AG09319 (cell line): ENCODE results near the gene FBXO17.

Experiments
- DNase-seq: peaks from one replicate; pipeline ENCODE4 v3.0.0-alpha.2; 2010; ENCODE audit warnings: low read depth; ENCODE audit errors: extremely low read depth
- CTCF ChIP-seq: IDR thresholded peaks from 2 replicates; pipeline ENCODE4 v1.5.1; 2011; ENCODE audit warnings: low read depth, mild to moderate bottlenecking, inconsistent platforms, low read length, moderate library complexity

The FBXO17 gene

DNA sequence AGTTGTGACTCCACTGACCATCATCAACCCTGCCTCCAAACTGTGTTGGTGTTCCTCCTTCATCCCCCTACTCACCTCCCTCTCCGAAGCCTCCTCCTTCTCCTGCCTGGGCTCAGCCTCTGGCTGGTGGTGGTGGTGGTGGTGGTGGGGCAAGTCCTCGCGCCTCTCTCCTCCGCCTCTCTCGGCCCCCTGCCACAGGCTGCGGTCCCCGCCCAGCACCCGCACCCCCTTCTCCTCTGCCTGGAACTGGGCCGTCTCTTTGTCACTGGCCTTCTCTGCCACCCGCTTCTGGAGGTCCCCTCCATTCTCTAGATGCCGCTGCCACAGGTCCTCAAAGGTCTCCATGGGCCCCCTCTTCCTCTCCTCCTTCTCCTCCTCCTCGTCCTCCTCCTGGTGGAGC lies 65.1 kb downstream of the FBXO17 start:
- TF ChIP-seq CTCF = no peak
- DNase-seq = no peak

- TF ChIP-seq CTCF = no peak
Measured at GRCh38 chr19:38908911-38909310, 66.6 kb downstream of the FBXO17 start.

GRCh38 chr19:38907670-38908069 lies 67.9 kb downstream of the FBXO17 start:
- TF ChIP-seq CTCF = no peak
- DNase-seq = no peak

More at GRCh38 chr19:38908911-38909310, 66.6 kb downstream of the FBXO17 start:
- DNase-seq = no peak

DNA sequence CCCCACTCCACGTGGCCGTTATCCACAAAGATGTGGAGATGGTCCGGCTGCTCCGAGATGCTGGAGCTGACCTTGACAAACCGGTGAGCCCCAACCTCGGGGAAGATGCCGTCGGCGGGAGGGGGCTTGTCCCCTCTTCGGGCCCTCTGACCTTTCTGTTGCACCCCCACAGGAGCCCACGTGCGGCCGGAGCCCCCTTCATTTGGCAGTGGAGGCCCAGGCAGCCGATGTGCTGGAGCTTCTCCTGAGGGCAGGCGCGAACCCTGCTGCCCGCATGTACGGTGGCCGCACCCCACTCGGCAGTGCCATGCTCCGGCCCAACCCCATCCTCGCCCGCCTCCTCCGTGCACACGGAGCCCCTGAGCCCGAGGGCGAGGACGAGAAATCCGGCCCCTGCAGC lies 68.3 kb downstream of the FBXO17 start:
- TF ChIP-seq CTCF = no peak
- DNase-seq = no peak

GRCh38 chr19:38905620-38906019 lies 69.9 kb downstream of the FBXO17 start:
- no peak for TF ChIP-seq CTCF

GRCh38 chr19:38904581-38905539 lies 70.7 kb downstream of the FBXO17 start:
- no peak for DNase-seq
- TF ChIP-seq CTCF = no peak

More at GRCh38 chr19:38905620-38906019, 69.9 kb downstream of the FBXO17 start:
- no peak for DNase-seq

DNA sequence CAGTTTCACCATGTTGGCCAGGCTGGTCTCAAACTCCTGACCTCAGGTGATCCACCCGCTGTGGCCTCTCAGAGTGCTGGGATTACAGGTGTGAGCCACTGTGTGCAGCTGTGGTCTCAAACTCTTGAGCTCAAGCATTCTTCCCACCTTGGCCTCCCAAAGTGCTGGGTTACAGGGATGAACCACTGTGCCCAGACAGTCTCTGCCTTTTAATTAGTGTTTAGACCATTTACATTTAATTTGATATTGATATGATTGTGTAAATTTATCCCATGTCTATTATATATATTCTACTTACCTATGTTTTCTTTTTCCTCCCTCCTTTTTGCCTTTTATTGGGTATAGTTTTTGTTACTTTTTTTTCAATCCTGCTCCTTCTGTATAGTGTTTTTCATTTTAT lies 73.9 kb downstream of the FBXO17 start:
- TF ChIP-seq CTCF = no peak
- DNase-seq = no peak
